ENCODE data around the gene TSPAN5. TPM values are rescaled to one million over a fixed set of nuclear protein-coding genes. Genes with fewer than 3 reads are reported as not detected.

TSPAN5 gene
- total and polyA plus RNA-seq, 11 donors, result 1.0 to 10.2 (median 5.6) TPM

DNA sequence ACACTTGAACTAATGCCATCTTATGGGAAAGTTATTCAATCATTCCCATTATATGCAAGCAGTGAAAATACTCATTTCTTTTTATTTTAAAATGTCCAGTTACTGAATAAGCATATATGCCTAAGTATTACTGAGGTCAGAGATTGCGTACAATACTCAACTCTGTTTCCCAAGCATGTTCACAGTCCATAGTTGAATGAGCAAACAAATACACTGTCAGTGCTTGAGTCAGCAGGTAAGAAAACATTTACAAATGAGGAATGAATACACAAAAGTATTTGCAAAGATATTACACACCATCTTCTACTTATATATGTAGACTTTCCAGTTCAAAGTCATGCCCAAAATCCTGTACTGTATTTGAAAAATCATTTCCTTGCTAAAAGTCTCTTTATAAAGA is 74.1 kb downstream of the TSPAN5 start:
- TF ChIP-seq, protein P1, sequence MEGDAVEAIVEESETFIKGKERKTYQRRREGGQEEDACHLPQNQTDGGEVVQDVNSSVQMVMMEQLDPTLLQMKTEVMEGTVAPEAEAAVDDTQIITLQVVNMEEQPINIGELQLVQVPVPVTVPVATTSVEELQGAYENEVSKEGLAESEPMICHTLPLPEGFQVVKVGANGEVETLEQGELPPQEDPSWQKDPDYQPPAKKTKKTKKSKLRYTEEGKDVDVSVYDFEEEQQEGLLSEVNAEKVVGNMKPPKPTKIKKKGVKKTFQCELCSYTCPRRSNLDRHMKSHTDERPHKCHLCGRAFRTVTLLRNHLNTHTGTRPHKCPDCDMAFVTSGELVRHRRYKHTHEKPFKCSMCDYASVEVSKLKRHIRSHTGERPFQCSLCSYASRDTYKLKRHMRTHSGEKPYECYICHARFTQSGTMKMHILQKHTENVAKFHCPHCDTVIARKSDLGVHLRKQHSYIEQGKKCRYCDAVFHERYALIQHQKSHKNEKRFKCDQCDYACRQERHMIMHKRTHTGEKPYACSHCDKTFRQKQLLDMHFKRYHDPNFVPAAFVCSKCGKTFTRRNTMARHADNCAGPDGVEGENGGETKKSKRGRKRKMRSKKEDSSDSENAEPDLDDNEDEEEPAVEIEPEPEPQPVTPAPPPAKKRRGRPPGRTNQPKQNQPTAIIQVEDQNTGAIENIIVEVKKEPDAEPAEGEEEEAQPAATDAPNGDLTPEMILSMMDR (IDR thresholded peaks at IDR 0.05), result no peak
- TF ChIP-seq POLR2A (IDR thresholded peaks at IDR 0.05), result no peak
- Histone ChIP-seq H3K27ac (no peak overlapping the region), H3K27me3 (no peaks in the 10 kb centered on the region), H3K9me3 (no peaks in the 10 kb centered on the region), H3K36me3 (no peaks in the 10 kb centered on the region), H3K4me3 (no peak overlapping the region), H3K4me1 (peaks cover 0 to 10% (median 0%) of the 10 kb centered on the region in 12 donors)
- ATAC-seq (no peak), DNase-seq (no peak)
- intact Hi-C loops (cut with DNase I), result no loop called here
- 100% methylated on average over 1 of the region's 1 CpG for WGBS, 4 donors

DNA sequence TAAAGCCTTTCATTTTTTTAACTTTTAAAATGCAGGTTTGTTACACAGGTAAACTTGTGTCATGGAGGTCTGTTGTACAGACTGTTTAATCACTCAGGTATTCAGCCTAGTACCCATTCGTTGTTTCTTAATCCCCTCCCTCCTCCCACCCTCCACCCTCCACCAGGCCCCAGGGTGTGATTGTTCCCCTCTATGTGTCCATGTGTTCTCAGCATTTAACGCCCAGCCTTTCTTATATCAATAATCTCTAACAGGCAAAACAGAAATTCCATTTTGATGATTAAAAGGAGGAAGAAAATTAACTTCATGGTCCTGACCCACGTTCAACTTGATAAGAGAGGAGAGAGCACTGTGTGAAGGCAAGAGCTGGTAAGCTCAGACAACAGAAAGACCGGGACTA is 75.1 kb downstream of the TSPAN5 start:
- 58 to 80% (median 66%) methylated on average over 4 of the region's 4 CpGs for WGBS, 4 donors
- ATAC-seq, result no peak
- Histone ChIP-seq H3K27ac (no peak overlapping the region), H3K27me3 (no peaks in the 10 kb centered on the region), H3K4me1 (peaks cover 0 to 10% (median 0%) of the 10 kb centered on the region in 12 donors), H3K4me3 (no peak overlapping the region), H3K36me3 (no peaks in the 10 kb centered on the region), H3K9me3 (no peaks in the 10 kb centered on the region)
- intact Hi-C loops (cut with DNase I), result no loop called here
- DNase-seq, result no peak
- TF ChIP-seq POLR2A (IDR thresholded peaks at IDR 0.05), result no peak
- TF ChIP-seq, protein P1 (IDR thresholded peaks at IDR 0.05), result no peak

DNA sequence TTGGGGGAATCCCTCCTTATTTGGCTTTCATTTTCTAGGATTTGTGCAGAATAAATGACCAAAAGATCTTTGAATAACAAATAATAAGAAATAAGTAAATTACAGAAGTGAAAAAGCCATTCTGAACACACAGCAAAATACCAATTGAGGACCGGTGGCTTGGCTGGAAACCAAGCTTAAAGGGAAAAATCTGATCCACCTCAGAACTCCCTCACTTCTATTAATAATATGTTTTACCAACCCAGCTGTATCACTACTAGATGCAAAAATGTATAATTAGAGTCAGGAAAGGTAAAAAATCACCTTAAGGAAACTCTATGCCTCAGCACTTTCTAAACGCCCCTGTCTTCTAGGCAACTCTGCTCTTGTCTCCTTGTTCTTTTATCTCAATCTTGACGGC is 77.3 kb downstream of the TSPAN5 start:
- intact Hi-C loops (cut with DNase I), result no loop called here
- no peaks in the 10 kb centered on the region for H3K27me3 ChIP-seq
- WGBS, 4 donors, result 78 to 81% (median 80%) methylated on average over 3 of the region's 3 CpGs

DNA sequence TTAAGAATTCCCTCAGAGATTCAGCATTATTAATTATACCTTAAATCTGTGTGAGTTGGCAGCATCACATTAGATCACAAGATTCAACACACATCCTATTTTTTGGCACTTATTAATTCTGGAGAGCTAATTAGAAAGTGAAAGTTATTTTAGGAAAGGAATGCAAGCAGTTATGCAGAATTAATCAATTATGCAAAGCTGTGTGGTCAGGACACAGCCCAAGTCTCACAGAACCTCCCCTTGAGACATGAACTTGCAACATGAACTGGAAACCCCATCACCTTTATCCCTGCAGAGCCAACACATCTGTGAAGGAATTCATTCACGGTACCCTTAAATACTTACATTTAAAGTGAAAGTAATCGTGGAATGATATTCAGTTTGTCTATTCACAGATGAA is 80.5 kb downstream of the TSPAN5 start:
- 36 to 49% (median 39%) methylated on average over 2 of the region's 2 CpGs for WGBS, 4 donors
- Histone ChIP-seq H3K27ac (no peak overlapping the region), H3K4me1 (peaks cover 0 to 10% (median 2%) of the 10 kb centered on the region in 12 donors), H3K27me3 (no peaks in the 10 kb centered on the region), H3K4me3 (peak overlapping the region in 3 of 12 donors; percentile 11 to 25 (median 13)), H3K36me3 (no peaks in the 10 kb centered on the region), H3K9me3 (no peaks in the 10 kb centered on the region)
- intact Hi-C loops (cut with DNase I), result no loop called here
- no peak for TF ChIP-seq POLR2A (IDR thresholded peaks at IDR 0.05)
- TF ChIP-seq, protein P1 (IDR thresholded peaks at IDR 0.05), result no peak
- ATAC-seq (no peak), DNase-seq (no peak)

More for the DNA sequence above, 77.3 kb downstream of the TSPAN5 start:
- Histone ChIP-seq H3K9me3 (no peaks in the 10 kb centered on the region), H3K36me3 (no peaks in the 10 kb centered on the region), H3K4me1 (peaks cover 0 to 10% (median 2%) of the 10 kb centered on the region in 12 donors), H3K4me3 (no peak overlapping the region), H3K27ac (no peak overlapping the region)
- ATAC-seq (no peak), DNase-seq (no peak)
- TF ChIP-seq, protein P1 (IDR thresholded peaks at IDR 0.05), result no peak
- TF ChIP-seq POLR2A (IDR thresholded peaks at IDR 0.05), result no peak

Data from heart left ventricle (tissue), 16 donors.